ENCODE measurements around the gene CNTFR.

GRCh38 chr9:34520505-34521385 lies 68.8 kb downstream of the CNTFR start:
- TF ChIP-seq CTCF (IDR thresholded peaks at IDR 0.05 in 2 of 3, conservative IDR thresholded peaks at IDR 0.05 in 1 of 3; ENCODE audit: control insufficient read depth in 2 of 3, extremely low read depth in 1 of 3, insufficient read depth in 1 of 3, low read depth in 3 of 3, low read length in 3 of 3) (no peak), NR2C2 (IDR thresholded peaks at IDR 0.05; ENCODE audit: borderline replicate concordance, control insufficient read depth, insufficient read length, low read depth) (no peak), POLR2A (IDR thresholded peaks at IDR 0.05; ENCODE audit: low read depth, low read length) (no peak), SP1 (IDR thresholded peaks at IDR 0.05; ENCODE audit: low read depth, low read length) (no peak), POLR2AphosphoS5 (IDR thresholded peaks at IDR 0.05; ENCODE audit: low read length) (no peak), DPF2 (IDR thresholded peaks at IDR 0.05) (no peak), ZNF274 (IDR thresholded peaks at IDR 0.05; ENCODE audit: insufficient read depth, insufficient read length) (no peak), ZZZ3 (IDR thresholded peaks at IDR 0.05; ENCODE audit: control insufficient read depth, insufficient read length, low read depth) (no peak), HDAC2 (IDR thresholded peaks at IDR 0.05) (no peak)
- TF ChIP-seq, protein P1, sequence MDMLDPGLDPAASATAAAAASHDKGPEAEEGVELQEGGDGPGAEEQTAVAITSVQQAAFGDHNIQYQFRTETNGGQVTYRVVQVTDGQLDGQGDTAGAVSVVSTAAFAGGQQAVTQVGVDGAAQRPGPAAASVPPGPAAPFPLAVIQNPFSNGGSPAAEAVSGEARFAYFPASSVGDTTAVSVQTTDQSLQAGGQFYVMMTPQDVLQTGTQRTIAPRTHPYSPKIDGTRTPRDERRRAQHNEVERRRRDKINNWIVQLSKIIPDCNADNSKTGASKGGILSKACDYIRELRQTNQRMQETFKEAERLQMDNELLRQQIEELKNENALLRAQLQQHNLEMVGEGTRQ (IDR thresholded peaks at IDR 0.05; ENCODE audit: borderline replicate concordance, low read depth, low read length): no peak
